OCI-LY3 (cell line): ENCODE measurements around the gene TSPAN9.

Experiments
- H2AFZ ChIP-seq: fragments of 200-600, 300-600 bp; shearing (Covaris generic); 2 replicates; pipeline ENCODE4 v1.6.0; 2014; ENCODE audit warnings: antibody characterized with exemption, low read depth, low read length
- H3K27ac ChIP-seq: fragments of 200-600, 300-600 bp; sonication (generic); 2 replicates; pipeline ENCODE4 v1.5.1; 2014; ENCODE audit warnings: mild to moderate bottlenecking, low read length, moderate library complexity, mixed read lengths
- H3K27me3 ChIP-seq: fragments of 200-600, 300-600 bp; sonication (generic); 2 replicates; pipeline ENCODE4 v1.6.1; 2014; ENCODE audit warnings: low read depth, low read length, mixed read lengths
- H3K36me3 ChIP-seq: fragments of 200-600, 300-600 bp; sonication (generic); replicated peaks from 2 replicates; pipeline ENCODE3; 2014; ENCODE audit warnings: low read depth, low read length, mixed read lengths
- H3K4me1 ChIP-seq: fragments of 300-600, 200-600 bp; sonication (generic); 2 replicates; pipeline ENCODE4 v1.6.1; 2014; ENCODE audit warnings: low read length, mixed read lengths
- H3K4me2 ChIP-seq: fragments of 200-600, 300-600 bp; sonication (generic); 2 replicates; pipeline ENCODE4 v1.6.1; 2014; ENCODE audit warnings: low read length, mixed read lengths
- H3K4me3 ChIP-seq: fragments of 300-600, 200-600 bp; sonication (generic); 2 replicates; pipeline ENCODE4 v1.5.1; 2014; ENCODE audit warnings: antibody characterized with exemption, mild to moderate bottlenecking, low read length, moderate library complexity
- H3K79me2 ChIP-seq: fragments of 300-600, 200-600 bp; shearing (Covaris generic); 2 replicates; pipeline ENCODE4 v1.6.1; 2014; ENCODE audit warnings: mild to moderate bottlenecking, low read length, mixed read lengths
- H3K9ac ChIP-seq: fragments of 300-600, 200-600 bp; shearing (Covaris generic); 2 replicates; pipeline ENCODE4 v1.6.0; 2014; ENCODE audit warnings: mild to moderate bottlenecking, low read length, moderate library complexity
- H3K9me3 ChIP-seq: fragments of 200-600, 300-600 bp; shearing (Covaris generic); 2 replicates; pipeline ENCODE4 v1.6.1; 2014; ENCODE audit warnings: low read length, mixed read lengths; ENCODE audit not compliant: insufficient read depth
- H4K20me1 ChIP-seq: fragments of 200-600, 300-600 bp; sonication (generic); 2 replicates; pipeline ENCODE4 v1.6.1; 2016; ENCODE audit warnings: low read length, mixed read lengths; ENCODE audit not compliant: insufficient read depth
- EZH2phosphoT487 ChIP-seq: fragments of 200-600 bp; shearing (Covaris generic); IDR thresholded peaks from 2 replicates; pipeline ENCODE4 v1.6.1; 2018; ENCODE audit warnings: antibody characterized with exemption, mixed run types, low read depth
- TF ChIP-seq, protein P1 (sequence below): fragments of 200-600, 300-600 bp; sonication (generic); IDR thresholded peaks from 2 replicates; pipeline ENCODE4 v1.5.1; 2014; ENCODE audit warnings: antibody characterized with exemption, low read length, low read depth

Gene TSPAN9

GRCh38 chr12:3115078-3115477 is 37.9 kb downstream of the TSPAN9 start:
- H3K9ac ChIP-seq: no peak overlapping the region
- no peaks in the 10 kb centered on the region for H3K4me1 ChIP-seq
- no peaks in the 10 kb centered on the region for H3K36me3 ChIP-seq
- H2AFZ ChIP-seq: no peak overlapping the region
- H3K4me3 ChIP-seq: no peak overlapping the region
- H3K79me2 ChIP-seq: no peaks in the 10 kb centered on the region
- no peak overlapping the region for H3K4me2 ChIP-seq
- peaks cover 52% of the 10 kb centered on the region for H3K27me3 ChIP-seq
- H4K20me1 ChIP-seq: no peaks in the 10 kb centered on the region
- no peaks in the 10 kb centered on the region for H3K9me3 ChIP-seq
- no peak overlapping the region for H3K27ac ChIP-seq
- TF ChIP-seq EZH2phosphoT487: no peak
- TF ChIP-seq, protein P1, sequence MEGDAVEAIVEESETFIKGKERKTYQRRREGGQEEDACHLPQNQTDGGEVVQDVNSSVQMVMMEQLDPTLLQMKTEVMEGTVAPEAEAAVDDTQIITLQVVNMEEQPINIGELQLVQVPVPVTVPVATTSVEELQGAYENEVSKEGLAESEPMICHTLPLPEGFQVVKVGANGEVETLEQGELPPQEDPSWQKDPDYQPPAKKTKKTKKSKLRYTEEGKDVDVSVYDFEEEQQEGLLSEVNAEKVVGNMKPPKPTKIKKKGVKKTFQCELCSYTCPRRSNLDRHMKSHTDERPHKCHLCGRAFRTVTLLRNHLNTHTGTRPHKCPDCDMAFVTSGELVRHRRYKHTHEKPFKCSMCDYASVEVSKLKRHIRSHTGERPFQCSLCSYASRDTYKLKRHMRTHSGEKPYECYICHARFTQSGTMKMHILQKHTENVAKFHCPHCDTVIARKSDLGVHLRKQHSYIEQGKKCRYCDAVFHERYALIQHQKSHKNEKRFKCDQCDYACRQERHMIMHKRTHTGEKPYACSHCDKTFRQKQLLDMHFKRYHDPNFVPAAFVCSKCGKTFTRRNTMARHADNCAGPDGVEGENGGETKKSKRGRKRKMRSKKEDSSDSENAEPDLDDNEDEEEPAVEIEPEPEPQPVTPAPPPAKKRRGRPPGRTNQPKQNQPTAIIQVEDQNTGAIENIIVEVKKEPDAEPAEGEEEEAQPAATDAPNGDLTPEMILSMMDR: no peak

GRCh38 chr12:3116106-3116844 is 39.1 kb downstream of the TSPAN9 start:
- Histone ChIP-seq H4K20me1 (0 out of 2 replicates have a peak, but pooled peaks cover 3% of the 10 kb centered on the region), H3K79me2 (no peaks in the 10 kb centered on the region), H3K36me3 (no peaks in the 10 kb centered on the region), H3K4me2 (no peak overlapping the region), H3K9ac (no peak overlapping the region), H2AFZ (no peak overlapping the region), H3K4me3 (no peak overlapping the region), H3K27me3 (peaks cover 46% of the 10 kb centered on the region), H3K27ac (no peak overlapping the region), H3K4me1 (no peaks in the 10 kb centered on the region), H3K9me3 (no peaks in the 10 kb centered on the region)
- no peak for TF ChIP-seq EZH2phosphoT487

- H3K9me3 ChIP-seq: no peaks in the 10 kb centered on the region
- no peak overlapping the region for H2AFZ ChIP-seq
- H3K4me3 ChIP-seq: no peak overlapping the region
- no peak overlapping the region for H3K27ac ChIP-seq
- no peak overlapping the region for H3K4me2 ChIP-seq
- no peaks in the 10 kb centered on the region for H3K4me1 ChIP-seq
- no peak overlapping the region for H3K9ac ChIP-seq
- TF ChIP-seq EZH2phosphoT487: no peak
- TF ChIP-seq, protein P1: no peak
- peaks cover 50% of the 10 kb centered on the region for H3K27me3 ChIP-seq
- 0 out of 2 replicates have a peak, but pooled peaks cover 3% of the 10 kb centered on the region for H4K20me1 ChIP-seq
- no peaks in the 10 kb centered on the region for H3K79me2 ChIP-seq
- H3K36me3 ChIP-seq: no peaks in the 10 kb centered on the region
Observed at GRCh38 chr12:3117144-3117581, 40.0 kb downstream of the TSPAN9 start.

DNA sequence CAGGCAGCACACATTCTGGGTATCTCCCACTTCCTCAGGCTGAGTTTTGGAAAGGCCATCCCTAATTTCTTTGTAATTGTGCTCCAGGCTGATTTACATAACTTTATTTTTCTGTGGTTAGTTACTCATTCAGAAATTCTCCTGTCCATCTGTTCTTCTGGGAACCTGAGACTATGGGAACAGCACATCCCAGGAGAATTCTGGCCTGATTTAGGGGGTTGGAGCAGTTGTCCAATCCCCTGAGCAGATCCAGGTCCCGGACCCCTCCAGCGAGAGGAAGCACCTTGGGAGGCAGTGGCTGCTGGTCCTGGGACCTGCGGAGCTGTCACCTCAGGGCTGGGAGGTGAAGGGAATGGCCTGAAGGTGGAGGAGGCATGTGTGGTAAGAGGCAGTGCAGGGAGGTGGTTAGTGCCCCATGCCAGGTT is 40.4 kb downstream of the TSPAN9 start:
- H3K4me3 ChIP-seq: no peak overlapping the region
- no peaks in the 10 kb centered on the region for H3K79me2 ChIP-seq
- TF ChIP-seq EZH2phosphoT487: no peak
- TF ChIP-seq, protein P1: no peak
- no peaks in the 10 kb centered on the region for H3K36me3 ChIP-seq
- H2AFZ ChIP-seq: no peak overlapping the region
- H3K9ac ChIP-seq: no peak overlapping the region
- H3K27me3 ChIP-seq: peaks cover 52% of the 10 kb centered on the region
- 0 out of 2 replicates have a peak, but pooled peaks cover 3% of the 10 kb centered on the region for H4K20me1 ChIP-seq
- H3K27ac ChIP-seq: no peak overlapping the region
- no peaks in the 10 kb centered on the region for H3K9me3 ChIP-seq
- H3K4me2 ChIP-seq: no peak overlapping the region
- H3K4me1 ChIP-seq: no peaks in the 10 kb centered on the region
